ENCODE results near the gene TMEM132D. TPM values are rescaled to one million over a fixed set of nuclear protein-coding genes. Genes with fewer than 3 reads are reported as not detected.

TMEM132D gene
- total RNA-seq, 1 experiment from 2014 or later = not detected

DNA sequence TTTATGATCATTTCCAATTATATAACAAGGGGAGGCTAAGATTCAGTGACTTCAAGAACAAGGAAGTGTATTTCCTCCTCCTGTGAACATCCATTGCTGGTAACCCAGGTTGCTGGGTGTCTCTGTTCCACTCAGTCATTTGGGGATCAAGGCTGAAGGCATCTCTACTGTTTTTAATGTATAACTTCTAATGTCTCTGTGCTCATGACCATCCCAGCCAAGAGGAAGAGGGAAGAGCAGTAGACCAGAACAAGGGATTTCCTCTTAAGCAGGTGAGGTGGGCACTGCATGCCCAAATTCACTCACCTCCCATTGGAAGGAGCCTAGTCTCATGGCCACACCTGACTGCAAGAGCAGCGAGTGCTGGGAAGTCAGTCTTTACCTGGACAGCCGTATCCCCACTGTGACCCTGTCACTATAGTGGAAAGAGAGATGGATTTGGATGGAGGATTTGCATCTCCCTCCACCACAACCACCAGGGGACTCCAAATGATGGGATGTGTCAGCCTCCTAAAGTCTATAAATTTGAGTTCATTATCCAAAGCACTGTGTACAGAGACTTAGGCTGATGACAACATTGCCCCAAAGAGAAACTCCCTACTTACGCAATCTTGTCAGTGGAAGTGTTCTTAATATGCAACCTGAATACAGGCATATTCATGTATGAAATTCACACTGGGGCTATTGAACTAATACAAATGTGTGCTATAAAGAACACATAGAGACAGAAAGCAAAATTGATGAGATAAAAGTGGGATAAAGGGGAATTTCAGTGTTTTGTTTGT lies 368.7 kb downstream of the TMEM132D start:
- DNase-seq (ENCODE audit: low read depth, low spot score) = no peak
- ATAC-seq = no peak
- in situ Hi-C loops (cut with HindIII; ENCODE audit: low pct_unique_long_range_greater_than_20kb, low sequenced_read_pairs) = no loop called here
- H3K27ac ChIP-seq (ENCODE audit: low read length) = no peak overlapping the region
- no peaks in the 10 kb centered on the region for H3K4me1 ChIP-seq (ENCODE audit: control insufficient read depth, insufficient read depth, low read length)
- CTCF ChIA-PET = no interaction called here
- H3K36me3 ChIP-seq (ENCODE audit: control insufficient read depth, insufficient read depth, low read length) = no peaks in the 10 kb centered on the region
- POLR2A ChIA-PET = no interaction called here
- no peaks in the 10 kb centered on the region for H3K27me3 ChIP-seq (ENCODE audit: control insufficient read depth, insufficient read depth, low read length)
- H3K4me3 ChIP-seq (ENCODE audit: low read depth in 2 of 2, low read length in 2 of 2) = no peak overlapping the region
- H3K9me3 ChIP-seq (ENCODE audit: control insufficient read depth, insufficient read depth, low read depth, low read length) = no peaks in the 10 kb centered on the region
- BruUV-seq (replicated peaks) = no TSS peak
- TF ChIP-seq REST (IDR thresholded peaks at IDR 0.05; ENCODE audit: insufficient read depth in 1 of 2, low read depth in 2 of 2, low read length in 1 of 2) (no peak), SIN3A (IDR thresholded peaks at IDR 0.05; ENCODE audit: borderline replicate concordance, insufficient read depth, low read depth, low read length) (no peak), TCF7L2 (IDR thresholded peaks at IDR 0.05; ENCODE audit: low read depth, low read length) (no peak), POLR2AphosphoS5 (IDR thresholded peaks at IDR 0.05; ENCODE audit: low read depth, low read length) (no peak)
- TF ChIP-seq, protein P1, sequence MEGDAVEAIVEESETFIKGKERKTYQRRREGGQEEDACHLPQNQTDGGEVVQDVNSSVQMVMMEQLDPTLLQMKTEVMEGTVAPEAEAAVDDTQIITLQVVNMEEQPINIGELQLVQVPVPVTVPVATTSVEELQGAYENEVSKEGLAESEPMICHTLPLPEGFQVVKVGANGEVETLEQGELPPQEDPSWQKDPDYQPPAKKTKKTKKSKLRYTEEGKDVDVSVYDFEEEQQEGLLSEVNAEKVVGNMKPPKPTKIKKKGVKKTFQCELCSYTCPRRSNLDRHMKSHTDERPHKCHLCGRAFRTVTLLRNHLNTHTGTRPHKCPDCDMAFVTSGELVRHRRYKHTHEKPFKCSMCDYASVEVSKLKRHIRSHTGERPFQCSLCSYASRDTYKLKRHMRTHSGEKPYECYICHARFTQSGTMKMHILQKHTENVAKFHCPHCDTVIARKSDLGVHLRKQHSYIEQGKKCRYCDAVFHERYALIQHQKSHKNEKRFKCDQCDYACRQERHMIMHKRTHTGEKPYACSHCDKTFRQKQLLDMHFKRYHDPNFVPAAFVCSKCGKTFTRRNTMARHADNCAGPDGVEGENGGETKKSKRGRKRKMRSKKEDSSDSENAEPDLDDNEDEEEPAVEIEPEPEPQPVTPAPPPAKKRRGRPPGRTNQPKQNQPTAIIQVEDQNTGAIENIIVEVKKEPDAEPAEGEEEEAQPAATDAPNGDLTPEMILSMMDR (IDR thresholded peaks at IDR 0.05) = no peak
- intact Hi-C loops (cut with micrococcal nuclease; ENCODE audit: unreplicated experiment) = no loop called here

DNA sequence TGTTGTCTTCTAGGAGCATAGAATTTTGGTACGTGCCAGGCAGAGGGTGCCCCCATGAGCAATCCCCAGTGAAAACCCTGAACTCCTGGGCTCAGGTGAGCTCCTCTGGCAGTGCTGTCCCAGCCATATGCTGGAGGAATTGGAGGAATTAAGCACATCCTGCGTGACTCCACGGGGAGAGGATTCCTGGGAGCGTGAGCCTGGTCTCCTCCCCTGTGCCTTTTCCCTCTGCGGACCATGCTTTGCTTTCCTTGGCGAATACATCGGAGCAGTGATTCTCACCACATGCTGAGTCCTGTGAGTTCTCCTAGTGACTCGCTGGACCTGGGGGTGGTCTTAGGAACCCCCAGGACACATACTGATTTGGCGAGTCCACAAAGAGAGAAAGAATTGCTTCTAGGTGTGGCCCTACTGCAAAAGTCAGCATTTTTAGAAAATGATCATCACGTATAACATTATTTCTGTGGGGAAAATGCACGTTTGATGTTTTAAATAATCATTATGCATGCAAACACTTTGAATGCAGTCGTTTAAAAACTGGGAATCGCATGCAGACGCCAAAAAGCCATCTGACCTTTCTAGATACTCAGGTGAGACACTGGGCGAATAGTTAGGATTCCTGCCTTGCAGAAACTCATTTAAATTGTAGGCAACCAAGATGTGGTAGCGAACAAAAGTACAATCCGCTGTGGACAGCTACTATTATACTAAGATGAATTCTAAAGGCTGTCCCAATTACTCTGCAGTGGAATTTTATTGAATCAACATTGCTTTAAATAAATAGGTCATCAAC lies 370.9 kb downstream of the TMEM132D start:
- no peaks in the 10 kb centered on the region for H3K4me1 ChIP-seq (ENCODE audit: control insufficient read depth, insufficient read depth, low read length)
- CTCF ChIA-PET = no interaction called here

More for the DNA sequence above, 370.9 kb downstream of the TMEM132D start:
- intact Hi-C loops (cut with micrococcal nuclease; ENCODE audit: unreplicated experiment) = no loop called here
- DNase-seq (ENCODE audit: low read depth, low spot score) = no peak
- no peak for ATAC-seq
- Histone ChIP-seq H3K36me3 (ENCODE audit: control insufficient read depth, insufficient read depth, low read length) (no peaks in the 10 kb centered on the region), H3K9me3 (ENCODE audit: control insufficient read depth, insufficient read depth, low read depth, low read length) (no peaks in the 10 kb centered on the region), H3K27ac (ENCODE audit: low read length) (no peak overlapping the region), H3K27me3 (ENCODE audit: control insufficient read depth, insufficient read depth, low read length) (no peaks in the 10 kb centered on the region), H3K4me3 (ENCODE audit: low read depth in 2 of 2, low read length in 2 of 2) (no peak overlapping the region)
- BruUV-seq (replicated peaks) = no TSS peak
- TF ChIP-seq TCF7L2 (IDR thresholded peaks at IDR 0.05; ENCODE audit: low read depth, low read length) = no peak
- TF ChIP-seq, protein P1 (IDR thresholded peaks at IDR 0.05) = no peak
- no peak for TF ChIP-seq SIN3A (IDR thresholded peaks at IDR 0.05; ENCODE audit: borderline replicate concordance, insufficient read depth, low read depth, low read length)
- no peak for TF ChIP-seq POLR2AphosphoS5 (IDR thresholded peaks at IDR 0.05; ENCODE audit: low read depth, low read length)
- POLR2A ChIA-PET = no interaction called here
- in situ Hi-C loops (cut with HindIII; ENCODE audit: low pct_unique_long_range_greater_than_20kb, low sequenced_read_pairs) = no loop called here
